GM12878 (cell line): ENCODE measurements around the gene PPP2R5B. TPM values are rescaled to one million over a fixed set of nuclear protein-coding genes. Genes with fewer than 3 reads are reported as not detected.

ENCODE experiments used
- ATAC-seq: fragments of 200-7000 bp; cut with Tn5 transposase; 3 replicates; pipeline ENCODE4 v1.9.1; 2020; ENCODE audit warnings: mild to moderate bottlenecking, moderate library complexity
- BruUV-seq: library from RNA; stranded (reverse); fragments of 400-500 nt; replicated peaks from 2 replicates; lab custom pipeline; 2021; lab: Mats Ljungman, UMichigan
- CTCF ChIA-PET: fragments of 300-600 bp; sonication (Branson Sonifier 250); formaldehyde crosslinking; extraction: SDS; loops from one replicate; lab custom pipeline; 2021; ENCODE audit warnings: inconsistent platforms; lab: Yijun Ruan, JAX
- POLR2A ChIA-PET: fragments of 350-600 bp; formaldehyde crosslinking; extraction: SDS; loops from one replicate; lab custom pipeline; 2021; ENCODE audit warnings: inconsistent platforms; lab: Charles Lee
- RAD21 ChIA-PET: fragments of 300-600 bp; sonication (Branson Sonifier 250); formaldehyde crosslinking; loops from one replicate; lab custom pipeline; 2023; ENCODE audit warnings: antibody characterized with exemption; ENCODE audit not compliant: unreplicated experiment; lab: Charles Lee
- SMC1A ChIA-PET: fragments of 300-600 bp; sonication (Branson Sonifier 250); formaldehyde crosslinking; loops from one replicate; lab custom pipeline; 2023; ENCODE audit not compliant: unreplicated experiment, uncharacterized antibody; lab: Charles Lee
- DNase-seq: peaks from one replicate; pipeline ENCODE4 v3.0.0-alpha.2; 2011; ENCODE audit warnings: low read depth, low spot score
- FAIRE-seq: peaks from 3 replicates; lab custom pipeline; 2011; peaks lifted over from hg19 to GRCh38; lab: Jason Lieb, UNC
- H2AFZ ChIP-seq: 2 replicates; pipeline ENCODE4 v1.6.0; 2011; ENCODE audit warnings: low read depth, low read length, control low read depth; ENCODE audit not compliant: control insufficient read depth
- H3K27ac ChIP-seq: 2 replicates; pipeline ENCODE4 v1.5.1; 2011; ENCODE audit warnings: control low read depth; ENCODE audit not compliant: control insufficient read depth, insufficient read depth
- H3K27me3 ChIP-seq, 2 experiments: replicated peaks in 1 of 2; 2 replicates each; pipeline versions ENCODE4 v1.6.0 to v1.6.1; 2011; ENCODE audit warnings: low read length in 1 of 2; ENCODE audit not compliant: control insufficient read depth in 2 of 2, insufficient read depth in 2 of 2
- H3K36me3 ChIP-seq, 2 experiments: 2 replicates each; pipeline ENCODE4 v1.5.1; 2011; ENCODE audit warnings: low read length in 1 of 2; ENCODE audit not compliant: control insufficient read depth in 2 of 2, insufficient read depth in 2 of 2
- H3K4me1 ChIP-seq: 2 replicates; pipeline ENCODE4 v1.6.1; 2011; ENCODE audit warnings: mild to moderate bottlenecking, low read length, moderate library complexity, mixed read lengths; ENCODE audit not compliant: control insufficient read depth, insufficient read depth
- H3K4me2 ChIP-seq: 2 replicates; pipeline ENCODE4 v1.6.0; 2011; ENCODE audit warnings: control low read depth; ENCODE audit not compliant: control insufficient read depth, insufficient read depth
- H3K4me3 ChIP-seq: fragments of 200-600 bp; sonication (generic); 2 replicates; pipeline ENCODE4 v1.5.1; 2016
- H3K79me2 ChIP-seq: 2 replicates; pipeline ENCODE4 v1.6.0; 2011; ENCODE audit warnings: low read length; ENCODE audit not compliant: control insufficient read depth, insufficient read depth
- H3K9ac ChIP-seq: 2 replicates; pipeline ENCODE4 v1.8.0; 2011; ENCODE audit warnings: low read length, control low read depth, mixed read lengths; ENCODE audit not compliant: control insufficient read depth, insufficient read depth
- H3K9me3 ChIP-seq: replicated peaks from 3 replicates; pipeline ENCODE4 v1.5.1; 2011; ENCODE audit warnings: mild to moderate bottlenecking, low read length; ENCODE audit not compliant: control insufficient read depth, insufficient read depth
- H4K20me1 ChIP-seq: 2 replicates; pipeline ENCODE4 v1.6.0; 2011; ENCODE audit not compliant: control insufficient read depth, insufficient read depth
- BCLAF1 ChIP-seq: fragments of 450-650 bp; IDR thresholded peaks from 2 replicates; pipeline ENCODE4 v1.6.1; 2017; ENCODE audit warnings: antibody characterized with exemption, mild to moderate bottlenecking, moderate library complexity
- CBFB ChIP-seq: IDR thresholded peaks from 2 replicates; pipeline ENCODE4 v1.6.1; 2016; ENCODE audit warnings: antibody characterized with exemption, low read depth
- CBX3 ChIP-seq: fragments of 200-600 bp; sonication (generic); IDR thresholded peaks from 2 replicates; pipeline ENCODE4 v1.6.1; 2016; ENCODE audit warnings: low read depth, borderline replicate concordance
- FOXK2 ChIP-seq: fragments of 450-650 bp; IDR thresholded peaks from 2 replicates; pipeline ENCODE4 v1.6.1; 2017; ENCODE audit warnings: mild to moderate bottlenecking, moderate library complexity
- JUNB ChIP-seq: IDR thresholded peaks from 2 replicates; pipeline ENCODE4 v1.6.1; 2016; ENCODE audit warnings: antibody characterized with exemption, mild to moderate bottlenecking
- KAT2A ChIP-seq: conservative IDR thresholded peaks from 2 replicates; pipeline ENCODE4 v1.6.1; 2011; ENCODE audit warnings: low read depth, low read length; ENCODE audit not compliant: control insufficient read depth
- MEF2B ChIP-seq: fragments of 450-650 bp; IDR thresholded peaks from 2 replicates; pipeline ENCODE4 v1.6.1; 2018; ENCODE audit warnings: mild to moderate bottlenecking, moderate library complexity; ENCODE audit not compliant: partially characterized antibody, poor library complexity, severe bottlenecking
- NBN ChIP-seq: fragments of 450-650 bp; IDR thresholded peaks from 2 replicates; pipeline ENCODE4 v1.6.1; 2016
- NR2F1 ChIP-seq: fragments of 450-650 bp; conservative IDR thresholded peaks from 2 replicates; pipeline ENCODE4 v1.6.1; 2017; ENCODE audit warnings: mild to moderate bottlenecking
- PKNOX1 ChIP-seq: fragments of 450-650 bp; IDR thresholded peaks from 2 replicates; pipeline ENCODE4 v1.6.1; 2016; ENCODE audit warnings: mild to moderate bottlenecking
- PRDM15 ChIP-seq: fragments of 450-650 bp; formaldehyde crosslinking; IDR thresholded peaks from 2 replicates; pipeline ENCODE4 v1.4.0; 2020; ENCODE audit warnings: mild to moderate bottlenecking, moderate library complexity
- RAD21 ChIP-seq: IDR thresholded peaks from 2 replicates; pipeline ENCODE4 v1.6.1; 2011; ENCODE audit warnings: mild to moderate bottlenecking, low read depth, low read length, moderate library complexity; ENCODE audit not compliant: insufficient read depth
- RELA ChIP-seq: fragments of 450-650 bp; IDR thresholded peaks from 2 replicates; pipeline ENCODE4 v1.8.0; 2014; ENCODE audit warnings: borderline replicate concordance; ENCODE audit not compliant: partially characterized antibody
- SKIL ChIP-seq: fragments of 450-650 bp; IDR thresholded peaks from 2 replicates; pipeline ENCODE4 v1.6.1; 2017; ENCODE audit warnings: mild to moderate bottlenecking, low read depth, inconsistent platforms; ENCODE audit not compliant: poor library complexity, severe bottlenecking
- YBX1 ChIP-seq: fragments of 450-650 bp; IDR thresholded peaks from 2 replicates; pipeline ENCODE4 v1.6.1; 2016; ENCODE audit warnings: antibody characterized with exemption
- WGBS: methylation state at CpG from one replicate; pipeline ENCODE4 v1.1.6; 2016; ENCODE audit warnings: low lambda C conversion rate; ENCODE audit not compliant: insufficient replicate concordance, insufficient coverage; ENCODE audit errors: missing lambda C conversion rate; 5-methylcytosine and 5-hydroxymethylcytosine counted together
- in situ Hi-C: fragments of 300-500 bp; cut with MboI; formaldehyde crosslinking; loops from 9 replicates; pipeline ENCODE4 v1.14.3; 2018; ENCODE audit warnings: mixed read lengths
- intact Hi-C: fragments of 100-400 bp; cut with micrococcal nuclease; formaldehyde crosslinking; loops from one replicate; pipeline ENCODE4 v1.14.2; 2022; ENCODE audit not compliant: unreplicated experiment
- polyA plus RNA-seq, 11 experiments: library from polyadenylated mRNA; depleted of rRNA in 4 of 11; unstranded in 6 of 11; stranded (reverse) in 5 of 11; fragments of >200 nt; fragmentation: Nextera tagmentation in 4 of 11; fragmentation: Illumina TruSeq in 1 of 11; extraction: Ambion mirVana in 4 of 11; extraction: Trizol in 1 of 11; gene quantifications; 1 replicate in 1 of 11; 2 replicates in 10 of 11; pipeline versions ENCODE4 v1.2.1 to v1.2.3, GENCODE V29; 2011 to 2016; ENCODE audit warnings: inconsistent platforms in 2 of 11, missing spikeins in 2 of 11, low read depth in 1 of 11
- total RNA-seq, 4 experiments: library from RNA; depleted of rRNA in 3 of 4; stranded (reverse); fragments of >200 nt in 3 of 4; fragmentation: Illumina TruSeq in 1 of 4; extraction: Trizol in 1 of 4; gene quantifications; 2 replicates each; pipeline versions ENCODE4 v1.2.1 to v1.2.3, GENCODE V29; 2013 to 2021

PPP2R5B gene
- total and polyA plus RNA-seq, 10 of the 15 experiments (the other 5 are each of a cell fraction or from before 2014, with no cell fraction given): 0.08 to 6.7 (median 2.0) TPM

GRCh38 chr11:64882243-64882642 is 42.2 kb upstream of the PPP2R5B start:
- peaks cover 22% of the 10 kb centered on the region for H3K4me1 ChIP-seq
- H4K20me1 ChIP-seq: peaks cover 3% of the 10 kb centered on the region; the same call in 1 of the 2 replicates
- H3K4me2 ChIP-seq: no peak overlapping the region
- no peak for TF ChIP-seq BCLAF1
- no peak for TF ChIP-seq NR2F1
- TF ChIP-seq FOXK2: no peak
- no peak for TF ChIP-seq MEF2B
- TF ChIP-seq CBX3: no peak
- no peak for TF ChIP-seq RELA
- no peak for TF ChIP-seq YBX1
- no peak for TF ChIP-seq PRDM15 (CRISPR knock-in tag)
- no peak for TF ChIP-seq NBN
- TF ChIP-seq SKIL: no peak
- TF ChIP-seq PKNOX1: no peak
- no peak for TF ChIP-seq KAT2A
- TF ChIP-seq CBFB: no peak
- TF ChIP-seq RAD21: no peak
- no peak for TF ChIP-seq JUNB
- ATAC-seq (no peak), DNase-seq (no peak), FAIRE-seq (no peak)
- H3K79me2 ChIP-seq: peaks cover 22% of the 10 kb centered on the region
- POLR2A ChIA-PET: interaction anchor here (19.9 kb wide), 1 partner anchor 24 kb away, joined by 620 read pairs; no protein-coding TSS in a partner anchor
- no peaks in the 10 kb centered on the region for H3K27me3 ChIP-seq
- CTCF ChIA-PET: interaction anchor here (1.0 to 30.0 kb wide), 3 partner anchors 9 to 26 kb away, joined by 3 to 1208 read pairs (median 27); partner anchors contain the start of gene CDC42BPG
- no peak overlapping the region for H3K27ac ChIP-seq
- intact Hi-C loops (no loop called here), in situ Hi-C loops (no loop called here)
- no peak overlapping the region for H3K4me3 ChIP-seq
- no peaks in the 10 kb centered on the region for H3K9me3 ChIP-seq
- H3K9ac ChIP-seq: no peak overlapping the region
- SMC1A ChIA-PET: interaction anchor here (1.2 to 11.5 kb wide), 3 partner anchors 21 to 82 kb away, joined by 3 to 227 read pairs (median 226); no protein-coding TSS in a partner anchor
- no peaks in the 10 kb centered on the region for H3K36me3 ChIP-seq
- BruUV-seq: no TSS peak
- RAD21 ChIA-PET: interaction anchor here (0.9 to 12.5 kb wide), 5 partner anchors 9 to 32 kb away, joined by 3 to 253 read pairs (median 3); no protein-coding TSS in a partner anchor
- 83% methylated on average over 5 of the region's 5 CpGs for WGBS
- no peak overlapping the region for H2AFZ ChIP-seq
